ENCODE results near the gene MVB12B.

Gene MVB12B

GRCh38 chr9:126435626-126436025 is 109.0 kb downstream of the MVB12B start:
- no peak for FAIRE-seq

GRCh38 chr9:126436545-126437267 is 110.1 kb downstream of the MVB12B start:
- no peak for FAIRE-seq

- no peak for FAIRE-seq
Measured at GRCh38 chr9:126437268-126437666, 110.6 kb downstream of the MVB12B start.

- no peak for FAIRE-seq
Measured at GRCh38 chr9:126437701-126438100, 111.1 kb downstream of the MVB12B start.

GRCh38 chr9:126438741-126439401 is 112.2 kb downstream of the MVB12B start:
- no peak for FAIRE-seq

GRCh38 chr9:126439402-126439765 is 112.8 kb downstream of the MVB12B start:
- no peak for FAIRE-seq

- no peak for FAIRE-seq
Measured at GRCh38 chr9:126439883-126440653, 113.4 kb downstream of the MVB12B start.

- no peak for FAIRE-seq
Measured at GRCh38 chr9:126440940-126441339, 114.3 kb downstream of the MVB12B start.

- FAIRE-seq = no peak
Measured at GRCh38 chr9:126442636-126443035, 116.0 kb downstream of the MVB12B start.

GRCh38 chr9:126443144-126443543 is 116.5 kb downstream of the MVB12B start:
- FAIRE-seq = no peak

- FAIRE-seq = no peak
Measured at GRCh38 chr9:126448136-126448535, 121.5 kb downstream of the MVB12B start.

- no peak for FAIRE-seq
Measured at GRCh38 chr9:126448865-126449577, 122.4 kb downstream of the MVB12B start.

GRCh38 chr9:126449725-126450667 is 123.4 kb downstream of the MVB12B start:
- FAIRE-seq = no peak

- no peak for FAIRE-seq
Measured at GRCh38 chr9:126450668-126451205, 124.1 kb downstream of the MVB12B start.

GRCh38 chr9:126451316-126451885 is 124.8 kb downstream of the MVB12B start:
- no peak for FAIRE-seq

GRCh38 chr9:126452106-126452505 is 125.5 kb downstream of the MVB12B start:
- no peak for FAIRE-seq

- FAIRE-seq = no peak
Measured at GRCh38 chr9:126453156-126453963, 126.7 kb downstream of the MVB12B start.

- no peak for FAIRE-seq
Measured at GRCh38 chr9:126454215-126454614, 127.6 kb downstream of the MVB12B start.

GRCh38 chr9:126454795-126455194 is 128.2 kb downstream of the MVB12B start:
- no peak for FAIRE-seq

- FAIRE-seq = no peak
Measured at GRCh38 chr9:126456441-126457174, 130.0 kb downstream of the MVB12B start.

Measured in colon (tissue), 2 donors.